Body of pancreas (tissue), 4 donors: Measurements from ENCODE around the gene ZNF709. TPM values are rescaled to one million over a fixed set of nuclear protein-coding genes. Genes with fewer than 3 reads are reported as not detected.
A peak's percentile ranks its signal among the peaks of the same experiment; 100 is the strongest.
"Not testable (repeated sequence)": the region's sequence is repeated elsewhere in the genome, so short reads cannot be mapped to it uniquely, and the experiment has no call there.

Experiments
- ATAC-seq: fragments of 150-250 bp; one replicate; pipeline ENCODE4 v1.9.1; 2016
- DNase-seq, 4 donors: peaks; one replicate each; pipeline ENCODE4 v3.0.0-alpha.2; 2019
- H3K27ac ChIP-seq, 4 donors: fragments of 200-600 bp; sonication (generic); 1 replicate in 3 of 4; 2 replicates in 1 of 4; pipeline versions ENCODE4 v1.5.1 to v1.6.1; 2016 to 2019; ENCODE audit warnings: mild to moderate bottlenecking in 1 of 4, mixed read lengths in 1 of 4, moderate library complexity in 1 of 4
- H3K27me3 ChIP-seq, 2 donors: fragments of 200-600 bp; sonication (generic); one replicate each; pipeline ENCODE4 v1.6.0; 2016; ENCODE audit warnings: mild to moderate bottlenecking in 1 of 2
- H3K36me3 ChIP-seq, 2 donors: fragments of 200-600 bp; sonication (generic); replicated peaks in 1 of 2; 2 replicates each; pipeline ENCODE4 v1.5.1; 2016; ENCODE audit warnings: low read depth in 2 of 2; ENCODE audit not compliant: insufficient read depth in 1 of 2
- H3K4me1 ChIP-seq: fragments of 200-600 bp; sonication (generic); one replicate; pipeline ENCODE4 v1.6.0; 2016
- H3K4me3 ChIP-seq, 2 donors: fragments of 200-600 bp; sonication (generic); 1 replicate in 1 of 2; 2 replicates in 1 of 2; pipeline ENCODE4 v1.5.1; 2016 to 2019
- H3K9me3 ChIP-seq, 3 donors: fragments of 200-600 bp; sonication (generic); 1 replicate in 2 of 3; 2 replicates in 1 of 3; pipeline ENCODE4 v1.5.1; 2016
- POLR2A ChIP-seq, 3 donors: fragments of 450-650 bp; IDR thresholded peaks; one replicate each; pipeline ENCODE4 v1.6.1; 2016; ENCODE audit warnings: antibody characterized with exemption in 3 of 3, mild to moderate bottlenecking in 2 of 3
- WGBS, 2 donors: methylation state at CpG; one replicate each; pipeline ENCODE4 v1.1.5; 2017; 5-methylcytosine and 5-hydroxymethylcytosine counted together
- intact Hi-C: fragments of 100-400 bp; cut with DNase I; formaldehyde crosslinking; loops from one replicate; pipeline ENCODE4 v1.15.1; 2023
- total RNA-seq, 2 donors: library from RNA; depleted of rRNA; stranded (reverse); fragments of >200 nt; gene quantifications; one replicate each; pipeline ENCODE4 v1.1.0, GENCODE V29; 2016
- TF ChIP-seq, protein P1 (sequence below), 7 experiments: fragments of 450-650 bp in 4 of 7; fragments of 200-600 bp in 3 of 7; sonication (generic) in 3 of 7; IDR thresholded peaks; one replicate each; pipeline ENCODE4 v1.5.1; 2016 to 2019; ENCODE audit warnings: antibody characterized with exemption in 7 of 7

Gene ZNF709
- total RNA-seq, 2 donors from 2014 or later, result 2.3 to 3.1 TPM

DNA sequence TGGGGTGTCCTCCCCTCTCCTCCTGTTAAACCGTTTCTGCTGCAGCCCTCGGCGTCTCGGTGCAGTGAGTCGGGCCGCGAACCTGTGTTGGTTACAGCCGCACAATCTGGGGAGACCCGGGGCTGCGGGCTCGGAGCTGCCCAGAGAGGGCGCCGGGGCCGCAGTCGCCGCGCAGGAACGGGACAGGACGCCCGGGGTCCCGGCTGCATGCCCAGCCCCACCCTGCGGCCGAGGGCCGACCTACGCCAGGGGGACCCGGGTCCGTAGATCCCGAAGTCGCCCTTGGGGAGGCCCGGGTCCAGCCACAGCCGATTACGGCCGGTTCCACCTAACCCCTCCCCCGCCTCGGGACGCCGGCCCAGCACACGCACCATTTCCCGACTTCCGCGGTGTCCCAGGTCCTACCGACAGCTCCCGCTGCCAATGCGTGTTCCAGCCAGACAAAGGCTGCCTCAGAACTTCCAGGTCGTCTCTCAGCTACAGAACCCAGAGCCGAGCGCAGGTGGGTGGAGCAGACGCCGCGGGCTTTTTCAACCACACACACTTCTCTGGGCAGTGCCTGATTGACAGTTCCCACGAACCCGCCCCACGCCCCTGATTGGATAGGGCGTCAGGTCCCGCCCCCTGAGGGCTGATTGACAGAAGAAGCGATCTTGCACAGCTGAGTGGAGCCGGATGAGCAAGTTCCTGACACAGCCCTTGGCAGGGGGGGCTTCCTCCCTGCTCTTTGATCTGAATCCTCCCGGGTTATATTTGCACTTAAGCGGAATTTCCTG lies 43.9 kb downstream of the ZNF709 start, which contains the start of gene ZNF443:
ZNF443 (minus strand) TSS at position 481 of the 776 bp plus-strand sequence; CDS start at position 374, 107 bp downstream.
- Histone ChIP-seq H3K27me3 (no peaks in the 10 kb centered on the region), H3K4me3 (peak within 1 kb of the TSS; percentile 70 to 80), H3K9me3 (no peaks in the 10 kb centered on the region), H3K27ac (peak within 1 kb of the TSS; percentile 84 to 96 (median 88)), H3K4me1 (peaks cover 11% of the 10 kb centered on the region), H3K36me3 (no peaks in the 10 kb centered on the region)
- intact Hi-C loops, result no loop called here
- DNase-seq (peak; percentile 99), ATAC-seq (peak; percentile 98)
- TF ChIP-seq, protein P1, sequence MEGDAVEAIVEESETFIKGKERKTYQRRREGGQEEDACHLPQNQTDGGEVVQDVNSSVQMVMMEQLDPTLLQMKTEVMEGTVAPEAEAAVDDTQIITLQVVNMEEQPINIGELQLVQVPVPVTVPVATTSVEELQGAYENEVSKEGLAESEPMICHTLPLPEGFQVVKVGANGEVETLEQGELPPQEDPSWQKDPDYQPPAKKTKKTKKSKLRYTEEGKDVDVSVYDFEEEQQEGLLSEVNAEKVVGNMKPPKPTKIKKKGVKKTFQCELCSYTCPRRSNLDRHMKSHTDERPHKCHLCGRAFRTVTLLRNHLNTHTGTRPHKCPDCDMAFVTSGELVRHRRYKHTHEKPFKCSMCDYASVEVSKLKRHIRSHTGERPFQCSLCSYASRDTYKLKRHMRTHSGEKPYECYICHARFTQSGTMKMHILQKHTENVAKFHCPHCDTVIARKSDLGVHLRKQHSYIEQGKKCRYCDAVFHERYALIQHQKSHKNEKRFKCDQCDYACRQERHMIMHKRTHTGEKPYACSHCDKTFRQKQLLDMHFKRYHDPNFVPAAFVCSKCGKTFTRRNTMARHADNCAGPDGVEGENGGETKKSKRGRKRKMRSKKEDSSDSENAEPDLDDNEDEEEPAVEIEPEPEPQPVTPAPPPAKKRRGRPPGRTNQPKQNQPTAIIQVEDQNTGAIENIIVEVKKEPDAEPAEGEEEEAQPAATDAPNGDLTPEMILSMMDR (IDR thresholded peaks at IDR 0.05), result no peak
- TF ChIP-seq POLR2A (IDR thresholded peaks at IDR 0.05), result peak; percentile 62 to 84 (median 81)
- 0 to 1% methylated on average over 5 to 57 of the region's 59 CpGs for WGBS, 2 donors

DNA sequence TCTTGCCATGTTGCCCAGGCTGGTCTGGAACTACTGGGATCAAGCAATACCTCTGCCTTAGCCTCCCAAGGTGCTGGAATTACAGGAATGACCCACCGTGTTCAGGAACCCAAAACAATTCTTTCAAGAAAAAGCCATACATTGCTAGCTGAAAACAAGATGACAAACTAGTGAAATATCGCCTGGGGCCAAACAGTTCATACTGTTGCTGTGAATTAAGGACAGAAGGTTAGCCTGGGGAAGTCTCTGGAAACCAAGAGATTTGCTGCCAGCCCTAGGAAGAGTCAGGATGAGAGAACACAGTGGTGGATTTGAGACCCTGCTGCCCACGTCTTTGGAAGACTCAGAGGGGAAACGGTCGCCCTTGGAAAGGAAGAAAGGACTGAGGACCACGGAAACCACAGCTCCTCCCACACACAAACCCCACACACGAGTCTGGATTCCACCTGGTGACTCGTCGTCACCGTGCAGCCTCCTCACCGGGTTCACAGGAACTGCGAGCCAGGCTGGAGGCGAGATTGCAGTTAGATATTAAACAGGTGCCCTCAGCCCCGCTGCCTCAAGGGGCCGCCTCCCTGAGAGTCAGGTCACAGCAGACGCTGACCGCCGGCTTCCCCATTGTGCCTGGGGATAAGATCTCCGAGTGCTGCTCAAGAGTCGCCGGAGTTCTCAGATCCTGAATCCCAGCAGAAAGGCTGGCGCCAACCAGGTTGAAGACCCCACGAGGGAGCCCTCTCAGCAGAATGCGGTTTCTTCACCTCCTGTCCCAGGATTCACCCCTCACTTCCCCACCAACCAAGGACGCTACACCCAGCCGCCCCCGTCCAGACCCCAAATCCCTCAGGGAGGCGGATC lies 44.7 kb downstream of the ZNF709 start:
- H3K36me3 ChIP-seq, intact Hi-C loops, H3K9me3 ChIP-seq, H3K27me3 ChIP-seq: not testable (repeated sequence)
- DNase-seq (peak; percentile 42 to 57 (median 46)), ATAC-seq (peak; percentile 45)
- peak in 1 of 3 donors; percentile 24 for TF ChIP-seq POLR2A (IDR thresholded peaks at IDR 0.05)
- WGBS, 2 donors, result 0 to 8% methylated on average over 3 to 28 of the region's 28 CpGs
- peak overlapping the region; percentile 84 to 96 (median 88) for H3K27ac ChIP-seq
- H3K4me1 ChIP-seq, result peaks cover 11% of the 10 kb centered on the region
- H3K4me3 ChIP-seq, result peak overlapping the region; percentile 70 to 80

DNA sequence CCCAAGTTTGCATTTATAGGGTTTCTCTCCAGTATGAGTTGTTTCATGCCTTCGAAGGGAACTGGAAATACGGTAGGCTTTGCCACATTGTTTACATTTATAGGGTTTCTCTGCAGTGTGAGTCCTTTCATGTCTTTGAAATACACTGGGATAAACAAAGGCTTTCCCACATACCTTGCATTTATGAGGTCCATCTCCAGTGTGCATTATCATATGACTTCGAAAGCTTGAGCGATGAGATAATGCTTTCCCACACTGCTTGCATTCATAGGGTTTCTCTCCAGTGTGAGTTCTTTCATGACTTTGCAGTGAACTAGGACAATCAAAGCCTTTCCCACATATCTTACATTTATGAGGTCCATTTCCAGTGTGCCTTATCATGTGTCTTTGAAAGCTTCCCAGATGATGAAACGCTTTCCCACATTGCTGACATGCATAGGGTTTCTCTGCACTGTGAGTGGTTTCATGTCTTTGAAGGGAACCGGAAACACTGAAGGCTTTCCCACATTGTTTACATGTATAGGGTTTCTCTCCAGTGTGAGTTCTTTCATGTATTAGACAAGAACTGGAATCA lies 53.8 kb downstream of the ZNF709 start:
- DNase-seq, intact Hi-C loops, H3K36me3 ChIP-seq, H3K4me3 ChIP-seq, H3K4me1 ChIP-seq, H3K27me3 ChIP-seq, ATAC-seq, H3K9me3 ChIP-seq, H3K27ac ChIP-seq: not testable (repeated sequence)
- WGBS, 2 donors, result 92 to 98% methylated on average over 6 of the region's 6 CpGs

DNA sequence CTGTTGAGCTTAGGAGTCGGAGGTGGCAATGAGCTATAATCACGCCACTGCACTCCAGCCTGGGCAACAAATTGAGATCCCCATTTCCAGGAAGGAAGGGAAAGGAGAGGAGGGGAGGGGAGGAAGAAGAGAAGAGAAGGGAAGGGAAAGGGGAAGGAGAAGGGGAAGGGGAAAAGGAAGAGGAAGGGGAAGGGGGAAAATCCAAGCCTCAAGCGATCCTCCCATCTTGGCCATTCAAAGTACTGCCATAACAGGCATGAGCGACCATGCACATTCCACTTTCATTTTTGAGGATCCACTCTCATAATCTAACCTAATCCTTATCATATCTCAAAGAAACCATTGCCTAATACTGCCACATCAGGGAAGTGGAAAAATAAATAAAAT lies 58.7 kb downstream of the ZNF709 start:
- peaks cover 0 to 5% (median 0%) of the 10 kb centered on the region in 3 donors for H3K9me3 ChIP-seq
- 90 to 99% methylated on average over 4 of the region's 4 CpGs for WGBS, 2 donors
- intact Hi-C loops, result no loop called here
- H3K36me3 ChIP-seq, result peaks cover 0 to 2% of the 10 kb centered on the region in 2 donors
- no peaks in the 10 kb centered on the region for H3K27me3 ChIP-seq
- H3K4me3 ChIP-seq, result no peak overlapping the region
- DNase-seq (no peak), ATAC-seq (no peak)
- H3K4me1 ChIP-seq, result no peaks in the 10 kb centered on the region
- no peak overlapping the region for H3K27ac ChIP-seq
- TF ChIP-seq POLR2A (IDR thresholded peaks at IDR 0.05), result no peak
- TF ChIP-seq, protein P1 (IDR thresholded peaks at IDR 0.05), result no peak

DNA sequence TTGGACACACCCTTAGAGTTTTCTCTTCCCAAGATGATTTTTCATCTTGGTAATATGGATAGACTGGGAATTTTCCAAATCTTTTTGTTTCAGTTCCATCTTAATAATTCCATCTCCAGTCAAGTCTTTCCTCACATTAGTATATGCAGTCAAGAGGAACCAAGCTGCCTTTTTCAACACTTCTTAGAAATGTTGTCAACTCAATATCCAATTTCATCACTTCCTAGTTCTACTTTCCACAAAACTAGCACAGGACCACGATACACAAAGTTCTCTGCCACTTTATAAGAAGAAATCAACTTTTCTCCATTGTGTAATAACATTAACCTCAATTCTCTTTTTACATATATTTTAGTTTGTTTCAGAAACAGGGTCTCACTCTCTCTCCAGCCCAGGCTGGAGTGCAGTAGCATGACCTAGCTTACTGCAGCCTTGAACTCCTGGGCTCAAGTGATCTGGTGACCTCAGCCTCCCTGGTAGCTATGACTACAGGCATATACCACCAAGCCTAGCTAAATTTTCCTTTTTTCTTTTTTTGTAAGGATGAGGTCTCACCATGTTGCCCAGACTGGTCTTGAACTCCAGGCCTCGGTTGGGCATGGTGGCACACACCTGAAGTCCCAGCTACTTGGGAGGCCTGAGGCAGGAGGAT lies 59.3 kb downstream of the ZNF709 start:
- TF ChIP-seq POLR2A (IDR thresholded peaks at IDR 0.05), result no peak
- TF ChIP-seq, protein P1 (IDR thresholded peaks at IDR 0.05), result no peak
- DNase-seq, result no peak

DNA sequence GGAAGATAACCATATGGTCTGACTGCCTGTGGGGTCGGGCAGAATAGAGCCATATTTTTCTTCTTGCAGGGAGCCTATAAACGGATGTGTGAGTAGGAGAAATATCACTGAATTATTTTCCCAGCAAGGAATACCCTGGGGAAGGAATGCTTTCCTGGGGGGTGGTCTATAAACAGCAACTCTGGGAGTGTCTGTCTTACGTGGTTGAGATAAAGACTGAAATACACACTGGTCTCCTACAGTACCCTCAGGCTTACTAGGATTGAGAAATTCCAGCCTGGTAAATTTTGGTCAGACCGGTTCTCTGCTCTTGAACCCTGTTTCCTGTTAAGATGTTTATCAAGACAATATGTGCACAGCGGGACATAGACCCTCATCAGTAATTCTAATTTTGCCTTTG lies 67.3 kb downstream of the ZNF709 start:
- H3K36me3 ChIP-seq, DNase-seq, H3K4me3 ChIP-seq, intact Hi-C loops, ATAC-seq, H3K27me3 ChIP-seq, H3K4me1 ChIP-seq, H3K9me3 ChIP-seq, H3K27ac ChIP-seq: not testable (repeated sequence)
- 96 to 97% methylated on average over 3 to 5 of the region's 5 CpGs for WGBS, 2 donors

More for the DNA sequence above, 59.3 kb downstream of the ZNF709 start:
- H3K27me3 ChIP-seq, result no peaks in the 10 kb centered on the region
- H3K4me3 ChIP-seq, result no peak overlapping the region
- H3K9me3 ChIP-seq, result peaks cover 0 to under 1% (median 0%) of the 10 kb centered on the region in 3 donors
- intact Hi-C loops, result no loop called here
- no peaks in the 10 kb centered on the region for H3K4me1 ChIP-seq
- ATAC-seq, result no peak
- WGBS, 2 donors, result 93 to 99% methylated on average over 2 of the region's 2 CpGs
- H3K36me3 ChIP-seq, result no peaks in the 10 kb centered on the region
- no peak overlapping the region for H3K27ac ChIP-seq
